Mesenchymal stem cell (in vitro differentiated cells and primary cell): ENCODE data around the gene RNASEH1.

Source experiments
- DNase-seq: peaks from one replicate; pipeline ENCODE4 v3.0.0-alpha.2; 2013
- H2AFZ ChIP-seq: one replicate; pipeline ENCODE4 v1.6.1; 2013; ENCODE audit warnings: low read depth, mild to moderate bottlenecking, control low read depth, inconsistent platforms, low read length, moderate library complexity
- H2AK5ac ChIP-seq: 2 replicates; pipeline ENCODE4 v1.6.1; 2013; ENCODE audit warnings: low read length, moderate library complexity, mild to moderate bottlenecking, inconsistent platforms; ENCODE audit not compliant: severe bottlenecking
- H2BK120ac ChIP-seq: one replicate; pipeline ENCODE4 v1.6.1; 2013; ENCODE audit warnings: low read depth, mild to moderate bottlenecking, inconsistent platforms, low read length, moderate library complexity
- H2BK12ac ChIP-seq, 2 experiments: one replicate each; pipeline ENCODE4 v1.6.1; 2013; ENCODE audit warnings: inconsistent platforms in 2 of 2, low read length in 2 of 2, mild to moderate bottlenecking in 2 of 2, moderate library complexity in 2 of 2, control low read depth in 1 of 2
- H2BK15ac ChIP-seq: one replicate; pipeline ENCODE4 v1.6.1; 2013; ENCODE audit warnings: mild to moderate bottlenecking, low read depth, inconsistent platforms; ENCODE audit not compliant: poor library complexity, severe bottlenecking
- H2BK5ac ChIP-seq: 2 replicates; pipeline ENCODE4 v1.6.1; 2013; ENCODE audit warnings: low read depth, mild to moderate bottlenecking, low read length, control low read depth, inconsistent platforms; ENCODE audit not compliant: poor library complexity, severe bottlenecking
- H3K14ac ChIP-seq, 2 experiments: one replicate each; pipeline ENCODE4 v1.6.1; 2013; ENCODE audit warnings: inconsistent platforms in 2 of 2, low read length in 2 of 2, control low read depth in 1 of 2, mild to moderate bottlenecking in 1 of 2, moderate library complexity in 1 of 2
- H3K18ac ChIP-seq, 2 experiments: one replicate each; pipeline ENCODE4 v1.6.1; 2013; ENCODE audit warnings: inconsistent platforms in 2 of 2, low read length in 2 of 2, control low read depth in 1 of 2, low read depth in 1 of 2, mild to moderate bottlenecking in 1 of 2
- H3K23ac ChIP-seq, 2 experiments: one replicate each; pipeline ENCODE4 v1.6.1; 2013; ENCODE audit warnings: inconsistent platforms in 2 of 2, low read length in 2 of 2, mild to moderate bottlenecking in 2 of 2, moderate library complexity in 2 of 2, control low read depth in 1 of 2
- H3K27ac ChIP-seq: 2 replicates; pipeline ENCODE4 v1.5.1; 2013; ENCODE audit warnings: mild to moderate bottlenecking, moderate library complexity, low read length, control low read depth, inconsistent platforms; ENCODE audit not compliant: poor library complexity, severe bottlenecking
- H3K27me3 ChIP-seq, 2 experiments: 2 replicates each; pipeline versions ENCODE4 v1.6.1 to v1.7.0; 2013; ENCODE audit warnings: low read length in 2 of 2, mild to moderate bottlenecking in 2 of 2, moderate library complexity in 2 of 2, control low read depth in 1 of 2, inconsistent platforms in 1 of 2; ENCODE audit not compliant: control insufficient read depth in 1 of 2, insufficient read depth in 1 of 2
- H3K36me3 ChIP-seq, 2 experiments: 2 replicates each; pipeline versions ENCODE4 v1.6.1 to v1.7.0; 2013; ENCODE audit warnings: low read length in 2 of 2, control low read depth in 1 of 2, inconsistent platforms in 1 of 2, low read depth in 1 of 2, mild to moderate bottlenecking in 1 of 2; ENCODE audit not compliant: insufficient read depth in 2 of 2, control insufficient read depth in 1 of 2
- H3K4ac ChIP-seq, 2 experiments: one replicate each; pipeline ENCODE4 v1.6.1; 2013; ENCODE audit warnings: inconsistent platforms in 2 of 2, low read length in 2 of 2, mild to moderate bottlenecking in 2 of 2, moderate library complexity in 2 of 2, control low read depth in 1 of 2, low read depth in 1 of 2
- H3K4me1 ChIP-seq: 2 replicates; pipeline ENCODE4 v1.6.1; 2013; ENCODE audit warnings: low read depth, low read length, control low read depth; ENCODE audit not compliant: control insufficient read depth, insufficient read depth
- H3K4me2 ChIP-seq: 2 replicates; pipeline ENCODE4 v1.6.1; 2013; ENCODE audit warnings: low read length, mild to moderate bottlenecking, inconsistent platforms; ENCODE audit not compliant: poor library complexity, severe bottlenecking
- H3K4me3 ChIP-seq, 2 experiments: 2 replicates each; pipeline versions ENCODE4 v1.5.1 to v1.7.0; 2013; ENCODE audit warnings: low read length in 2 of 2, mild to moderate bottlenecking in 2 of 2, control low read depth in 1 of 2, low read depth in 1 of 2; ENCODE audit not compliant: insufficient read depth in 1 of 2
- H3K79me1 ChIP-seq: replicated peaks from 2 replicates; pipeline ENCODE4 v1.6.1; 2013; ENCODE audit warnings: mild to moderate bottlenecking, control low read depth, low read length, inconsistent platforms; ENCODE audit not compliant: poor library complexity, severe bottlenecking
- H3K9ac ChIP-seq: 2 replicates; pipeline ENCODE4 v1.7.0; 2013; ENCODE audit warnings: mild to moderate bottlenecking, low read length, moderate library complexity
- H3K9me3 ChIP-seq: 2 replicates; pipeline ENCODE4 v1.7.0; 2013; ENCODE audit warnings: mild to moderate bottlenecking, low read length; ENCODE audit not compliant: control insufficient read depth
- H4K8ac ChIP-seq: one replicate; pipeline ENCODE4 v1.6.1; 2013; ENCODE audit warnings: inconsistent platforms, mild to moderate bottlenecking, low read length, moderate library complexity
- H4K91ac ChIP-seq: one replicate; pipeline ENCODE4 v1.6.1; 2013; ENCODE audit warnings: mild to moderate bottlenecking, low read length, inconsistent platforms
- WGBS: methylation state at CpG from one replicate; pipeline ENCODE4 v1.1.7; 2013; ENCODE audit warnings: mixed read lengths; 5-methylcytosine and 5-hydroxymethylcytosine counted together

RNASEH1 gene

GRCh38 chr2:3575534-3576262, 17.6 kb upstream of the RNASEH1 start:
- DNase-seq, result peak; percentile 33
- Histone ChIP-seq H3K18ac (peak overlapping the region; percentile 94 to 95), H2BK120ac (peak overlapping the region; percentile 86), H3K9me3 (no peaks in the 10 kb centered on the region), H2BK12ac (peak overlapping the region in 1 of 2 experiments; percentile 78), H4K8ac (peak overlapping the region; percentile 88), H2BK5ac (no peak overlapping the region), H3K4me3 (peak overlapping the region; percentile 89 to 96), H3K9ac (peak overlapping the region; percentile 92), H3K79me1 (peaks cover 3% of the 10 kb centered on the region), H2BK15ac (peak overlapping the region; percentile 64), H3K23ac (peak overlapping the region in 1 of 2 experiments; percentile 97), H3K4ac (peak overlapping the region; percentile 88 to 92), H2AFZ (no peak overlapping the region), H3K27me3 (no peaks in the 10 kb centered on the region), H3K36me3 (peaks cover 14 to 46% of the 10 kb centered on the region in 2 experiments), H4K91ac (peak overlapping the region; percentile 93), H3K14ac (peak overlapping the region; percentile 76 to 99), H3K4me1 (peaks cover 10% of the 10 kb centered on the region), H3K4me2 (peak overlapping the region; percentile 92), H3K27ac (peak overlapping the region; percentile 95), H2AK5ac (peak overlapping the region; percentile 90)
- 2% methylated on average over 54 of the region's 54 CpGs for WGBS

- Histone ChIP-seq H2BK5ac (no peak overlapping the region), H3K23ac (no peak overlapping the region), H4K91ac (no peak overlapping the region), H3K4ac (no peak overlapping the region), H3K14ac (no peak overlapping the region), H2BK15ac (no peak overlapping the region), H3K79me1 (peaks cover 3% of the 10 kb centered on the region), H3K27ac (no peak overlapping the region), H4K8ac (no peak overlapping the region), H2BK120ac (no peak overlapping the region), H3K36me3 (peaks cover 7 to 31% of the 10 kb centered on the region in 2 experiments), H3K18ac (no peak overlapping the region), H3K9me3 (no peaks in the 10 kb centered on the region), H3K9ac (no peak overlapping the region), H3K4me2 (no peak overlapping the region), H2AFZ (no peak overlapping the region), H2AK5ac (no peak overlapping the region), H3K4me3 (peak overlapping the region in 1 of 2 experiments; percentile 89), H2BK12ac (no peak overlapping the region), H3K4me1 (peaks cover 10% of the 10 kb centered on the region), H3K27me3 (no peaks in the 10 kb centered on the region)
- WGBS, result 99% methylated on average over 9 of the region's 11 CpGs
- DNase-seq, result no peak
Observed at GRCh38 chr2:3574155-3574554, 16.0 kb upstream of the RNASEH1 start.

- H2BK120ac ChIP-seq, result no peak overlapping the region
- no peak overlapping the region for H4K8ac ChIP-seq
- H2BK12ac ChIP-seq, result no peak overlapping the region
- no peak overlapping the region for H3K27ac ChIP-seq
- H3K4ac ChIP-seq, result no peak overlapping the region
- peaks cover 10% of the 10 kb centered on the region for H3K4me1 ChIP-seq
- peaks cover 3% of the 10 kb centered on the region for H3K79me1 ChIP-seq
- no peak for DNase-seq
- peaks cover 7 to 15% of the 10 kb centered on the region in 2 experiments for H3K36me3 ChIP-seq
- H3K27me3 ChIP-seq, result no peaks in the 10 kb centered on the region
- no peak overlapping the region for H3K14ac ChIP-seq
- H2BK15ac ChIP-seq, result no peak overlapping the region
- H3K4me2 ChIP-seq, result no peak overlapping the region
- H3K4me3 ChIP-seq, result no peak overlapping the region
- H4K91ac ChIP-seq, result no peak overlapping the region
- no peak overlapping the region for H2AK5ac ChIP-seq
- H3K9ac ChIP-seq, result peak overlapping the region; percentile 45
- H3K23ac ChIP-seq, result no peak overlapping the region
- no peak overlapping the region for H2BK5ac ChIP-seq
- H3K18ac ChIP-seq, result no peak overlapping the region
- no peaks in the 10 kb centered on the region for H3K9me3 ChIP-seq
- no peak overlapping the region for H2AFZ ChIP-seq
- 70% methylated on average over 1 of the region's 2 CpGs for WGBS
Observed at GRCh38 chr2:3572620-3573019, 14.5 kb upstream of the RNASEH1 start.

- Histone ChIP-seq H2AK5ac (no peak overlapping the region), H4K91ac (no peak overlapping the region), H2BK120ac (no peak overlapping the region), H3K4me2 (no peak overlapping the region), H3K27me3 (no peaks in the 10 kb centered on the region), H2BK15ac (no peak overlapping the region), H3K4me1 (peaks cover 8% of the 10 kb centered on the region), H3K9me3 (no peaks in the 10 kb centered on the region), H4K8ac (no peak overlapping the region), H2AFZ (no peak overlapping the region), H3K4ac (no peak overlapping the region), H3K36me3 (peaks cover 3 to 4% of the 10 kb centered on the region in 2 experiments), H2BK12ac (no peak overlapping the region), H3K27ac (no peak overlapping the region), H3K9ac (no peak overlapping the region), H2BK5ac (no peak overlapping the region), H3K14ac (no peak overlapping the region), H3K4me3 (no peak overlapping the region), H3K18ac (no peak overlapping the region), H3K79me1 (peaks cover 3% of the 10 kb centered on the region), H3K23ac (no peak overlapping the region)
- no peak for DNase-seq
- 85% methylated on average over 8 of the region's 8 CpGs for WGBS
Observed at GRCh38 chr2:3571284-3571683, 13.2 kb upstream of the RNASEH1 start.
